ENCODE results near the gene NAPEPLD. TPM values are rescaled to one million over a fixed set of nuclear protein-coding genes. Genes with fewer than 3 reads are reported as not detected.
"Not testable (repeated sequence)": the region's sequence is repeated elsewhere in the genome, so short reads cannot be mapped to it uniquely, and the experiment has no call there.

Gene NAPEPLD
- total and polyA plus RNA-seq, 2 of the 8 experiments (the other 6 are each of a cell fraction or from before 2014, with no cell fraction given): 4.2 to 9.9 TPM

DNA sequence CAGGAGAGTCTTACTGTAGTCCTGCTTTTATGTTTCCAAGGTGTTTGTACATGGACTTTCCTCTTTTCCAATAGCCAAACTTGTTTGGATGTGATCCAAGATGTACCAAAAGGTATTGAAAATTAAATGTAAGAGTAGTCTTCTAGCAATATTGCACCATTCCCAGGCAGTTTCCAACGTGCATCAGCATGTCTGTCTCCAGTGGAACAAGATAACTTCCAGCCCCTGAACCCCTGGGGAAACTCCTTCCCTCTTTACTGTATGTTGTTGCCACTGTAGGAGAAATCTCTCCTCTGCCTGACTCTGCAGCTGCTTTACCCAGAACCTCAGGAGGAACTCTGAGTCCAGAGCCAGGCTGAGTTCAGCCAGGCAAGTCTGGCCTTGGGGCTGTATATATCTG lies 55.5 kb downstream of the NAPEPLD start (continued):
- TF ChIP-seq MAFK (IDR thresholded peaks at IDR 0.05; ENCODE audit: low read depth, low read length) (no peak), KDM5A (IDR thresholded peaks at IDR 0.05; ENCODE audit: low read length) (no peak), EZH2 (IDR thresholded peaks at IDR 0.05; ENCODE audit: low read depth, low read length, severe bottlenecking) (no peak), EGR1 (IDR thresholded peaks at IDR 0.05; ENCODE audit: borderline replicate concordance, low read depth, low read length) (no peak), TCF12 (IDR thresholded peaks at IDR 0.05; ENCODE audit: low read depth, low read length) (no peak), KDM4A (IDR thresholded peaks at IDR 0.05; ENCODE audit: low read depth, low read length, severe bottlenecking) (no peak), RFX5 (IDR thresholded peaks at IDR 0.05; ENCODE audit: borderline replicate concordance, low read depth, low read length) (no peak), SIN3A (conservative IDR thresholded peaks at IDR 0.05 in 1 of 2, IDR thresholded peaks at IDR 0.05 in 1 of 2; ENCODE audit: low read depth in 1 of 2, low read length in 2 of 2) (no peak), BACH1 (IDR thresholded peaks at IDR 0.05; ENCODE audit: low read length) (no peak)

DNA sequence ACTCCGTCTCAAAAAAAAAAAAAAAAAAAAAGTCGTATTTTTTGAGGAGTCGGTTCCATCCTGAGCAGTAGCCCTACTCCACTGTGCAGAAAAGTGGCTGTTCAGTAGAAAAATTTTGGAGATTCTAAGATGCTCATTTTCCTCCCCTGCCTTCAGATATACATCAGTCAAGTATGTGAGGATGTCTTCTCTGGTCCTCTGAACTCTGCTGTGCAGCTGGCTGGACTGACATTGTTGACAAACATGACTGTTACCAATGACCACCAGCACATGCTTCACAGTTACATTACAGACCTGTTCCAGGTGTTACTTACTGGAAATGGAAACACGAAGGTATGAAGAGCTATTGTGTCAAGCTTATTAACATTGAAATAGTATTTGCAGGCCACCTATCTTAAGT lies 56.6 kb downstream of the NAPEPLD start:
- H3K9ac ChIP-seq (replicated peaks in 1 of 4; ENCODE audit: extremely low read depth in 1 of 4, low read depth in 3 of 4, low read length in 3 of 4); H3K56ac ChIP-seq (replicated peaks; ENCODE audit: insufficient read length, low read depth, low read length); H3K79me1 ChIP-seq (ENCODE audit: low read depth, low read length); H3K27ac ChIP-seq (ENCODE audit: low read depth, low read length); DNase-seq (ENCODE audit: low read depth in 1 of 2, low spot score in 2 of 2); H2BK20ac ChIP-seq (ENCODE audit: low read length); H3K4me3 ChIP-seq (ENCODE audit: extremely low read depth in 1 of 4, insufficient read depth in 2 of 4, low read depth in 3 of 4, low read length in 4 of 4); H2BK15ac ChIP-seq (ENCODE audit: low read length); FAIRE-seq; H4K91ac ChIP-seq (replicated peaks; ENCODE audit: insufficient read length, low read length); H3K27me3 ChIP-seq (replicated peaks in 1 of 4; ENCODE audit: control insufficient read depth in 3 of 4, extremely low read depth in 1 of 4, insufficient read depth in 3 of 4, low read length in 3 of 4); H3K23ac ChIP-seq (ENCODE audit: insufficient read length); H4K8ac ChIP-seq (ENCODE audit: extremely low read depth, insufficient read depth, low read length); H3K18ac ChIP-seq (ENCODE audit: extremely low read depth, low read length); H3K23me2 ChIP-seq (ENCODE audit: low read depth, low read length); H2BK120ac ChIP-seq (replicated peaks; ENCODE audit: low read depth, low read length); H3K79me2 ChIP-seq (ENCODE audit: control insufficient read depth in 1 of 2, insufficient read depth in 2 of 2, low read length in 2 of 2); H3K9me3 ChIP-seq (ENCODE audit: insufficient read depth in 2 of 2, low read depth in 1 of 2, low read length in 1 of 2); H4K5ac ChIP-seq (ENCODE audit: insufficient read length, low read depth, low read length); H2BK5ac ChIP-seq (ENCODE audit: low read depth, low read length); H3K4me2 ChIP-seq (ENCODE audit: insufficient read depth in 1 of 2, low read depth in 2 of 2, low read length in 2 of 2); H3K4ac ChIP-seq (replicated peaks; ENCODE audit: insufficient read length, low read depth, low read length); H4K20me1 ChIP-seq (replicated peaks in 1 of 2; ENCODE audit: control insufficient read depth in 1 of 2, insufficient read depth in 2 of 2, low read length in 2 of 2); H3K4me1 ChIP-seq (replicated peaks in 1 of 4; ENCODE audit: control insufficient read depth in 3 of 4, insufficient read depth in 4 of 4, low read length in 3 of 4); H2AK5ac ChIP-seq (ENCODE audit: low read depth, low read length); H2BK12ac ChIP-seq (ENCODE audit: low read depth, low read length); H2AFZ ChIP-seq (ENCODE audit: low read length); H3K14ac ChIP-seq (ENCODE audit: insufficient read length): not testable (repeated sequence)
- CTCF ChIA-PET (ENCODE audit: partially characterized antibody): interaction anchor here (1.2 to 1.8 kb wide), 5 partner anchors 8 to 53 kb away, joined by 3 to 5 read pairs (median 4); no protein-coding TSS in a partner anchor
- peaks cover 2 to 29% (median 10%) of the 10 kb centered on the region in 4 experiments; a peak in 6 of 8 replicates for H3K36me3 ChIP-seq (ENCODE audit: control insufficient read depth in 2 of 4, insufficient read depth in 4 of 4, low read length in 3 of 4)
- POLR2A ChIA-PET (ENCODE audit: partially characterized antibody): interaction anchor here (0.8 kb wide), 1 partner anchor 15 kb away, joined by 3 read pairs; no protein-coding TSS in a partner anchor
- WGBS, 2 experiments (ENCODE audit: extremely low coverage in 1 of 2, insufficient coverage in 1 of 2, insufficient read length in 1 of 2, insufficient replicate concordance in 2 of 2, low coverage in 1 of 2, low lambda C conversion rate in 2 of 2, missing lambda C conversion rate in 1 of 2): 93% methylated on average over 1 of the region's 4 CpGs; no CpG with 5 or more reads in 1 of the 2 experiments

Measured in H1 (cell line).